ENCODE data around the gene PDE11A.

GRCh38 chr2:178111743-178112142 lies 39.2 kb upstream of the PDE11A start:
- TF ChIP-seq POLR2A (IDR thresholded peaks at IDR 0.05) (no peak), CTCF (IDR thresholded peaks at IDR 0.05 in 4 of 5, conservative IDR thresholded peaks at IDR 0.05 in 1 of 5) (no peak)
